ENCODE measurements around the gene NOS1AP. TPM values are rescaled to one million over a fixed set of nuclear protein-coding genes. Genes with fewer than 3 reads are reported as not detected.

NOS1AP gene
- total and polyA plus RNA-seq, 2 experiments from 2014 or later: 5.8 to 6.6 TPM

GRCh38 chr1:162133566-162133965, 64.1 kb downstream of the NOS1AP start:
- no peak overlapping the region for H3K4me3 Mint-ChIP-seq
- no peaks in the 10 kb centered on the region for H3K9me3 Mint-ChIP-seq
- peaks cover 62% of the 10 kb centered on the region for H3K4me1 Mint-ChIP-seq
- Histone ChIP-seq H3K79me2 (replicated peaks; ENCODE audit: insufficient read depth) (peaks cover 40% of the 10 kb centered on the region), H3K27ac (ENCODE audit: low read depth) (no peak overlapping the region), H3K4me3 (no peak overlapping the region), H4K20me1 (replicated peaks; ENCODE audit: insufficient read depth) (peaks cover 7% of the 10 kb centered on the region; the same call in 1 of the 2 replicates), H3F3A (replicated peaks; ENCODE audit: low read depth) (no peaks in the 10 kb centered on the region), H3K36me3 (ENCODE audit: insufficient read depth) (no peaks in the 10 kb centered on the region), H3K9me2 (ENCODE audit: insufficient read depth) (no peaks in the 10 kb centered on the region), H3K27me3 (ENCODE audit: insufficient read depth) (no peaks in the 10 kb centered on the region), H3K4me1 (ENCODE audit: insufficient read depth) (peaks cover 29% of the 10 kb centered on the region), H2AFZ (no peak overlapping the region), H3K4me2 (no peak overlapping the region)
- no peak for DNase-seq (ENCODE audit: low spot score)
- no peaks in the 10 kb centered on the region for H3K36me3 Mint-ChIP-seq (ENCODE audit: low read depth)
- H3K27me3 Mint-ChIP-seq (ENCODE audit: insufficient read depth, low read depth, poor library complexity): peaks cover 6% of the 10 kb centered on the region
- ATAC-seq: no peak
- TF ChIP-seq JUNB (IDR thresholded peaks at IDR 0.05; ENCODE audit: unreplicated experiment): no peak
- no peak for TF ChIP-seq CTCF (conservative IDR thresholded peaks at IDR 0.05; ENCODE audit: low read depth in 2 of 2)
- no peak for TF ChIP-seq NANOG (IDR thresholded peaks at IDR 0.05; ENCODE audit: borderline replicate concordance)
- no peak for TF ChIP-seq EZH2phosphoT487 (IDR thresholded peaks at IDR 0.05; ENCODE audit: unreplicated experiment)
- TF ChIP-seq CREB1 (CRISPR knock-in tag; IDR thresholded peaks at IDR 0.05; ENCODE audit: low read depth): no peak
- TF ChIP-seq ETS1 (IDR thresholded peaks at IDR 0.05): no peak
- H3K27ac Mint-ChIP-seq: no peak overlapping the region

- peaks cover 29% of the 10 kb centered on the region for H3K4me1 ChIP-seq (ENCODE audit: insufficient read depth)
- H3K79me2 ChIP-seq (replicated peaks; ENCODE audit: insufficient read depth): peaks cover 50% of the 10 kb centered on the region
- TF ChIP-seq EZH2 (IDR thresholded peaks at IDR 0.05; ENCODE audit: low read depth, unreplicated experiment) (no peak), ETS1 (IDR thresholded peaks at IDR 0.05) (no peak), ZNF331 (CRISPR knock-in tag; IDR thresholded peaks at IDR 0.05; ENCODE audit: low read depth) (no peak), NANOG (IDR thresholded peaks at IDR 0.05; ENCODE audit: borderline replicate concordance) (no peak), ZNF114 (CRISPR knock-in tag; IDR thresholded peaks at IDR 0.05) (no peak), REST (IDR thresholded peaks at IDR 0.05; ENCODE audit: unreplicated experiment) (no peak), CTCF (conservative IDR thresholded peaks at IDR 0.05; ENCODE audit: low read depth in 2 of 2) (no peak), EZH2phosphoT487 (IDR thresholded peaks at IDR 0.05; ENCODE audit: unreplicated experiment) (no peak), STAT1 (IDR thresholded peaks at IDR 0.05; ENCODE audit: unreplicated experiment) (no peak)
These were observed 65.2 kb downstream of the NOS1AP start for GRCh38 chr1:162134646-162135045.

More at GRCh38 chr1:162134646-162135045, 65.2 kb downstream of the NOS1AP start:
- H3K4me2 ChIP-seq: no peak overlapping the region
- H2AFZ ChIP-seq: no peak overlapping the region
- DNase-seq (ENCODE audit: low spot score) (no peak), ATAC-seq (no peak)
- H3K4me3 ChIP-seq: no peak overlapping the region
- H3F3A ChIP-seq (replicated peaks; ENCODE audit: low read depth): no peaks in the 10 kb centered on the region
- Mint-ChIP-seq H3K4me3 (no peak overlapping the region), H3K27ac (no peak overlapping the region), H3K4me1 (peaks cover 55% of the 10 kb centered on the region), H3K27me3 (ENCODE audit: insufficient read depth, low read depth, poor library complexity) (peaks cover 11% of the 10 kb centered on the region), H3K9me3 (no peaks in the 10 kb centered on the region), H3K36me3 (ENCODE audit: low read depth) (no peaks in the 10 kb centered on the region)
- no peaks in the 10 kb centered on the region for H3K9me2 ChIP-seq (ENCODE audit: insufficient read depth)
- H4K20me1 ChIP-seq (replicated peaks; ENCODE audit: insufficient read depth): peaks cover 7% of the 10 kb centered on the region; the same call in 1 of the 2 replicates
- H3K36me3 ChIP-seq (ENCODE audit: insufficient read depth): no peaks in the 10 kb centered on the region
- no peak overlapping the region for H3K27ac ChIP-seq (ENCODE audit: low read depth)
- no peaks in the 10 kb centered on the region for H3K27me3 ChIP-seq (ENCODE audit: insufficient read depth)
